Fibroblast of gingiva (primary cell): ENCODE measurements around the gene TMPRSS9.
A peak's percentile ranks its signal among the peaks of the same experiment; 100 is the strongest.
"Not testable (repeated sequence)": the region's sequence is repeated elsewhere in the genome, so short reads cannot be mapped to it uniquely, and the experiment has no call there.

ENCODE experiments used
- DNase-seq: peaks from one replicate; pipeline ENCODE4 v3.0.0-alpha.2; 2011; ENCODE audit warnings: low read depth

The TMPRSS9 gene

DNA sequence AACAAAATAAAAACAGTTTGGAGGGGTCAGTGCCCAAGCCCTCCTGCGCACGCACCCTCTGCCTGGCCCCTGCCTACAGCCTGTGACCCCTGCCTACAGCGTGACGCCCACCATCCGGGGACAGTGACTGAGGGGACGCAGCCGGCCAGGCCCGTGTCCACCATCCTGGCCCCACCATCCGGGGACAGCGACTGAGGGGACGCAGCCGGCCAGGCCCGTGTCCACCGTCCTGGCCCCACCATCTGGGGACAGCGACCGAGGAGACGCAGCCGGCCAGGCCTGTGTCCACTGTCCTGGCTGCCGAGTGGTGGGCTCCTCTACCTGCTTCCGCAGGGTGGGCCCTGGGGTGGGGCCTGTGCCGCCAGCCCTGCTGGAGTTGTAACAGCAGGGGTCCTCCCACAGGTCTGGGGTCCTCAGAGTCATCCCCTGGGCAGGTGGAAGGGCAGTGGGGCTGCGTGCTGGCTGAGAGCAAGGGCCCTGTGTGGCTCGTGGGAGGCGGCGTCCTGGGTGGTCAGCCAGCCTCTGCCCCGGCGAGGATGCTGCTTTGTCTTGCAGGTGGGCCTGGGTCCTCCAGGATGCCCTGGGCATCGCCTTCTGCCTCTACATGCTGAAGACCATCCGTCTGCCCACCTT is 17.3 kb upstream of the TMPRSS9 start:
- DNase-seq: no peak

DNA sequence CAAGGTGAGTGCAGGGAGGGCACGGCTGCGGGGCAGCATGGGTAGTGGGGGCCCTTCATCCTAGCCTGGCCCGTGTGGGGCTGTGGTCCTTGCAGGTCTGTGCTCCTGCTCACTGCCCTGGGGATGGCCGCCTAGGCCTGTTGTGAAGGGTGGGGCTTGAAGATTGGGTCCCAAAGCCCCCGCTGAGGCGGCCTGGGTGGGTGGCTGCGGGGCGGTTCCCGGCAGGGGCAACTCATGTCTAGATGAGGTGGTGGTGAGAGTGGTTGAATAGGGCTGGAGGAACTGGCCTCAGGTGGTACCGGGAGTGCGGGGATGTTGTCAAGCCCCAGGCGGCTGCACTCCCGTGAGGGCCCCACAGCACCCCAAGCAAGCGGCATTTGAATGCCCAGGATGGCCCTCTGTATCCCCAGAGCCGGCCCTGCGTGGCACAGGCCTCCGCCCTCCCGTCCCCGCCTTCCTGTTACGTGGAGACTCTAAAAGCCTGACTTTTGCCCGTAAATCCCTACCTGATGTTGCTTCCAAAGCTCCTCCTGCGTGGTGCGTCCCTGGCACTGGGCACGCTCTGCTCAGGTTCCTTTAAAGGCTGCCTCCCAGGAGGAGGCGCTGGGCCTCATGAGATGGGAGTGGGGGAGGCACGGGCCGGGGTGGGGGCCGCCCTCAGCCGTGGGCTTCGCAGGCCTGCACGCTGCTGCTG is 16.6 kb upstream of the TMPRSS9 start:
- DNase-seq: no peak

DNA sequence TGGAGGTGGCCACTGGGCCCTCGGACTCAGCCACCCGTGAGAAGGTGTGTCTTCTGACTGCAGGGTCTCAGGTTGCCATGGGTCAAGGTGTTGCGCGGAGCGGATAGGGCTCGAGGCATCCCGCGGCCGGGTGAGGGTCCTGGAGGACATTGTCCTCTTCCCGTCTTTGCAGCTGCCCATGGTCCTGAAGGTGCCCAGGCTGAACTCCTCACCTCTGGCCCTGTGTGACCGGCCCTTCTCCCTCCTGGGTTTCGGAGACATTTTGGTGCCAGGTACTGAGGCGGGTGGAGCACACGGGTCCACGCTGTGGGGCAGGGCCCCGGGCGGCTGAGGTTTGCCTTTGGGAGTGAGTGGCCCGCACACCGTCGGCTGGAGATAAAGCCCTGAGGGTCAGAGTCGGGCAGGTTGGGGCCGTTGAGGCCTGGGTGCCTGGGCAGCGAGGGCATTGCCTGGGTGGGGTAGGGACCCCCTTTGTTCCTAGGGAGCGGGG is 15.6 kb upstream of the TMPRSS9 start:
- DNase-seq: no peak

DNA sequence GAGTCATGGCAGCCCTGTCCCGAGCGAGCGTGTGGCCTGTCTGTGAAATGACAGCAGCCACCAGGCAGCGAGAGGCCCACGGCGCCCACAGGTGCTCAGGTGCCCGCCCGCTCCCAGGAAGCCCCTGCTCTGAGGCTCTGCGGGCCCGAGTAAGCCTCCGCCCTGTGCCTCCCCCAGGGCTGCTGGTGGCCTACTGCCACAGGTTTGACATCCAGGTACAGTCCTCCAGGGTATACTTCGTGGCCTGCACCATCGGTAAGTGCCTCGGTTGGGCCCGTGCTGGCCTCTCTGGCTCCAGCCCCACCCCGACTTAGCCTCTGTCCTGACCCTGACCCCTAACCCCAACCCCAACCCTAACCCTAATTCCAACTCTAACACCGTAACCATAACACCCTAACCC is 15.0 kb upstream of the TMPRSS9 start:
- DNase-seq: no peak

DNA sequence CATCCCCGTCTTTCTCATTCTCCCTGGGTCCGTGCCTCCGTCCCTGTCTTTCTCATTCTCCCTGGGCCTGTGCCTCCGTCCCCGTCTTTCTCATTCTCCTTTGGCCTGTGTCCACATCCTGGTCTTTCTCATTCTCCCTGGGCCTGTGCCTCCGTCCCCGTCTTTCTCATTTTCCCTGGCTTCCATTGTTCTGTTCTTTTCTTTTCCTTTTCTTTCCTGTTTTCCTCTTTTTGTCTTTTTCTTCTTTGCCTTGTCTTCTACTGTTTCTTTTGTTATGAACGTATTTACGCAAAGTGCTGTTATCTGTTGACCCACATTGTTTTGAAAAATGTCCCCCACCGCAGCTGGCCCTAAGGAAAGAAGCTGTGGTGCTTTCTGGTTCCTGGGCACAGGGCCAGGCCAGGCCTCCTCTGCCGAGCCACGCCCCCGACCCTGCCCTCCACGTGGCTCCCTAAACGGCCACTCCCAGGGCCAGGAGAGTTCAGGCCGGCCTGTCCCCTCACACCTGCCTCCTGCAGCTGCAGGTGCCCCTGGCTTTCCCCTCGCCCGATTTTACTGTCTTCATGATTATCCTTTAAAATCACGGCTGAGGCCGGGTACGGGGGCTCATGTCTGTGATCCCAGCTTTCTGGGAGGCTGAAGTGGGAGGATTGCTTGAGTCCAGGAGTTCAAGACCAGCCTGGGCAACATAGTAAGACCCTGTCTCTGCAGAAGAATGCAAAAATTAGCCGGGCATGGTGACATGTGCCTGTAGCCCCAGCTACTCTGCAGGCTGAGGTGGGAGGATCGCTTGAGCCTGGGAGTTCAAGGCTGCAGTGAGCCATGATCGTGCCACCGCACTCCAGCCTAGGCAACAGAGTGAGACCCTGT is 14.0 kb upstream of the TMPRSS9 start:
- DNase-seq: no peak

DNA sequence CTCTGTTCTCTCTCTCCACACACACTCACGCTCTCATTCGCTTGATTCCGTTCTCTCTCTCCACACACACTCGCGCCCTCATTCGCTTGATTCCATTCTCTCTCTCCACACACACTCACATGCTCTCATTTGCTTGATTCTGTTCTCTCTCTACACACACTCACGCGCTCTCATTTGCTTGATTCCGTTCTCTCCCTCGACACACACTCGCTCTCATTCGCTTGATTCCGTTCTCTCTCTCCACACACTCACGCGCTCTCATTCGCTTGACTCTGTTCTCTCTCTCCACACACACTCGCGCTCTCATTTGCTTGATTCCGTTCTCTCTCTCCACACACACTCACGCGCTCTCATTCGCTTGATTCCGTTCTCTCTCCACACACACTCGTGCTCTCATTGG is 10.2 kb upstream of the TMPRSS9 start:
- DNase-seq: not testable (repeated sequence)

DNA sequence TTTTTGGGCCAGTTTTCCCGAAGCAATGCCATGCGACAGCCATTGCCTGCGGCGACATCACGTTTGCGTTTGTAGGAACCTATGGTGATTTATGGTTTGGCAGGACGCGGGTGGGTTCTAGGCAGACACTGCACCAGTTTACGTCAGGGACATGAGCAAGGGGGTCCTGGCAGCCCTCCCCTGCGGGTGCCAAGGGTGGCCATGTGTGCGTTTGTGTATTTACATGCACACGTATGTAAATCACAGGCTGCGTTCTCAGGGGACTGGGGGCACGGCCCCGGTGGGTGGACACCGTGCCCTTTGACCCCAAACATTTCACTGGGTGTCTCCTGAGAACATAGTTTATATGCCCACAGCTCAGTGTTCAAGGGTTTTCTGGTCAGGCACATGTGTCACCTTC is 9.4 kb upstream of the TMPRSS9 start:
- no peak for DNase-seq

DNA sequence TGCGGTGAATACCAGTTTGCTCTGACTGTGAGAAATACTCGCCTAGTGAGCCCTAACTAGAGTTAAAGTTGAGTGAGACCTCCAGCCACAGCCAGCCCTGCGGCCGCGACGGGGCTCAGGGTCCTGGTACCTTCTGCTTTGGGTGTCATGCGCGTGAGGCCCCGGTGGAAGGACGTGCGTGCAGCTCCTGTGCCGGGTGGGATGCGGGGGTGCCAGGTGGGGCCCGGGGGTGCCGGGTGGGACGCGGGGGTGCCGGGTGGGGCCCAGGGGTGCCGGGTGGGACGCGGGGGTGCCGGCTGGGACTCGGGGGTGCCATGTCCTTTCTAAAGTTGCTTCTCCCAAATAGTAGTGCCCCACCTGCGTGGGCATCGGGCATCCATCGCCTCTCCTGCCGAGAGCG is 8.5 kb upstream of the TMPRSS9 start:
- no peak for DNase-seq

DNA sequence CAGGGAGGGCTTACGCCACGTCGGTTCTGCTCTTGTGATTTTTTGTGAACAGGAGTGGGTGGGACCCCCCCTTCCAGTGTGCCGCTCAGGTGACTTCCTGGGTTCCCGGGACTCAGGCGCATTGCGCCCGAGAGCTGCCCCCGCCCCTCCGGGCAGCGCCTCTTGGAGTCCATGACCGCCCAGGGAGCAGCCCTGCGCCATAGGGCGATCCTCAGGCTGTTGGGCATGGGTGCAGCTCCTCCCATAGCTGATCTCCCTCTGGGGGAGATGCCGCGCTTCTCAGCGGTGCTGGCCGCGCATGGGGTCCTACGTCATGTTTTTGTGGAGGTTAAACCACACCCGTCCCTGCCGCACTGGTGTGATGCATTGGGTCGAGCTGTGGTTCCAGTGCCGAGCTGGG is 7.9 kb upstream of the TMPRSS9 start:
- DNase-seq: no peak

DNA sequence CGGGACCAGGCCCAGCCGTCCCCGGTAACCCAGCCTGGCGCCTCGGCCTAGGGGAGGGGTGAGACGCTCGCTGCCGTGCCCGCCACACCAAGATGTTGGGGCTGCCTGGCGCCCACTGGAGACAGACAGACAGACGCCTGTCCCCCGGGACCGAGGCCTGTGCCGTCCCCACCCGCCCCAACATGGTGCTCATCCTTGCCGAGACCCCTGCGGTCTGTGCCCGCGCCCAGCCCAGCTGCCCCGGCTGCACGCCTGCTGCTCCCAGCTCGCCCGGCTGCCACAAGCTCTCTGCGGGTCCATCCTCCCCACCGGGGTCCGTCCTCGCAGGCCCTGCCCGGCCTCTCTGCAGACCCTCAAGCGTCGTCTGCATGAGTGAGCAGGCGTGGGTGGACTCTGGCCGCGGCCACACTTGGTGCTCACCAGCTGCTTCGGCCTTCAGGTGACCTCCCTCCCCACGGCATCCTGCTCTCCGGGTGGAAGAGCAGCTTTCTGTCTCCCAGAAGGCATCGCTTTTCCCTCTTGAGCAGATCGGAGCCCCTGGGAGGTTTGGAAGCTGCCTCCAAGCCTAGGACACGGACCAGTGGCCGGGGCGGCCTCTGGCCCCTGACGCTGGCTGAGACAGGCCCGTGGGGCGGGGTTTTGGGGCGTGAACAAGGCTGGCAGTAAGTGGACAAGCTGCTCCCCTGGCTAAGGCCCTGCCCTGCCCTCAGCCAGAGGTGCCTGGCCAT is 6.7 kb upstream of the TMPRSS9 start:
- no peak for DNase-seq

DNA sequence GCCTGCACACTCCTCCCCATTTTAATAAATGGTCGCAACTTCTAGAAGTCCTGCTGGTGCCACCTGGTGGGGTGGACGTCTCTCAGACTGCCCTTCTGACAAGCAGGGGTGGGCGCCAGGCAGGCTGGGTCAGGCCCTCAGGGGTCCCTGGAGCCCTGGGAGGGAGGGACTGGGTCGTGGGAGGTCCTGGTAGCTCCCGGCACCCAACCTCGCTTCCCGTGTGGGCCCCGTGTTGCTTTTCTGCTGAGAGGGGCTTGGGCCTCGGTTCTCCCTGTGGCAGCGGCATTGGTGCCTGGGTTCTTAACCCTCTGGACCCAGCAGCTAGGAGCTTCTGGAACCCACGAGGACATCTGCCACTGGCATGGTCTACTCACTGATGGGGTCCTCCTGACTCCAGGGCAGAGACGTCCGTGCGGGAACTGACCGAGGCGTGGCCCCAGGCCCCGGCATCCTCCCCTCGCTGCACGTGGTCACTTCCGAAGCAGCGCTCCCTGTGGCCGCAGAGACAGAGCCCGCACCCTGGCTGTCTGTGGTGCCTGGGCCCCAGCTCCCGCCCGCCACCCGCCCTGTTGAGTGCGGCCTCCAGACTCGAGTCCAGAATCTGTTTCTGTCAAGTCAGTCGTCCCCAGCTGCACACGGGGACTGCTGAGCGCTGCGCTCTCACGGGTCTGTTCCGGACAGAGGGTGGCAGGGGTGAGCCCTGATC is 6.0 kb upstream of the TMPRSS9 start:
- no peak for DNase-seq

DNA sequence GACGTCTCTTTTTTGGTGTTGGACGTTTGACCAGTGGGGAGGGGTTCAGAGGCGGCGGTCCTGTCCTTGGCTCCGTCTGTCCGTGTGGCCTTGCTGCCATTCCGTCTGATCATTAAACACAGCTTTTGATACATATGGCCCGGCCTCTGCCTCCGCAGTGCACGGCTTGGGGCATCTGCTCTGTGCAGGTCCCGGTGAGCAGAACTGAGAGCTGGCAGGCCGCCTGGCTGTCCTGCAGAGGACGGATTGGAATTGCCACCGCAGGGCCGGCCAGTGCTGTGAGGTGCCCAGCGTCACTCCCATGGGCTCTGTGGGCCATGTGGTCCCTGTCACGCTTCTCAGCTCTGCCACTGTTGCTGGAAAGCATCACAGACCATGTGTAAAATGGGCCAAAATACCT is 5.4 kb upstream of the TMPRSS9 start:
- no peak for DNase-seq

DNA sequence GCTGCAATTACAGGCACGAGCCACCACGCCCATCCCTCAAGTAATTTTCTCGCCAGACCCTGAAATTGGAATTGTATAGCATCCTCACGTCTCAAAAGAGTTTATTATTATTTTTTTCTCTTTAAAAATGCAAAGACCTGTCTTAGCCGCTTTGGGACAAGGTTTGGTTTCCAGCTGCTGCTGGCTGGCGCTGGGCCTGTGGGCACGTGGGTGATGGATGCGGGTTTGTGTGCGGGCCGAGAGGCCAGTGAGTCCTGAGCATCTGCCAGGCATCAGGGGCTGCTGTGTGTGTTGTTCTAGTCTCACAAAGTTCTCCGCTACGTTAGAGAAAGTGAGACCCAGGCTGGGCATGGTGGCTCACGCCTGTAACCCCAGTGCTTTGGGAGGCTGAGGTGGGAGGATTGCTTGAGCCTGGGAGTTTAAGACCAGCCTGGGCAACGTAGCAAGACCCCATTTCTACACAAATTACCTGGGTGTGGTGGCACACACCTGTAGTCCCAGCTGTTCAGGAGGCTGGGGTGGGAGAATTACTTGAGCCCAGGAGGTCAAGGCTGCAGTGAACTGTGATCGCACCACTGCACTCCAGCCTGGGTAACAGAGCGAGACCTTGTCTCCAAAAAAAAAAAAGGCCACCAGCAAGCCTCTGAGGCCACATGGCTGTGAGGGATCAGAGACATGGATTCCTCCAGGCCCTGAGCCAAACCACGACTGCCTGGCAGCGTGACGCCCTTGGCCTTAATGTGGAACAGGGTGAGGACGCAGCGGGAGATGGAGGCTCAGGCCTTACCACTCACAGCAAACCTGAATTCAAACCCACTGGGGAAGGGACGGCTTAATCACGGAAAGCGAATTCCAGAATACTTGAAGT is 4.7 kb upstream of the TMPRSS9 start:
- peak; percentile 71 for DNase-seq

DNA sequence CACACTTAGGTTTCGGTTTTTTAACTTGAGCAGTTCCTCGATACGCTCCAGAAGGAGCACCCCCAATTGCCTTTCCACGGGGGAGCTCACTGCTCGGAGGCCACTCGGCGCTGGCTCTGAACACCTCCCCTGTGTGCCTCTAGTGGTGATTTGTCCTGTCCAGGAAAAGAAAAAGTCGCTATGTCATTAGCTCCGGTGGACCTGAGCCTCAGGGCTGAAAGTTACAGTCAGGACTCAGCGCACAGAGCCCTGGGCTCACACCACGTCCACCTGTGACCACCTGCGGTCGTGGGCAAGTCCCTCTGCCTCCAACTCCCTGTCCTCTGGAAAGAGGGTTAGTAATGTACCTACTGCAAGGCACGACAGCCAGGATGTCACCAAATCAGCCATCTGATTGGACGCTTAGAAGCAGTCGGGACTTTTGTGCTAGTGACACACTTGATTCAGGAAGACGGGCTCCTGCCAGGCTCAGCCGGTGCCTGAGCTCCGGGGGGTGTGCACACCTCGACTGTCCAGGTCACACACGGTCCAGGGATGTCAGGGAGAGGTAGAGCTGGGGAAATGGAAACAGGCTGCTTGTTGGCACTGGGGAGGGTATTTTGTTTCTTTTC is 3.9 kb upstream of the TMPRSS9 start:
- DNase-seq: no peak

DNA sequence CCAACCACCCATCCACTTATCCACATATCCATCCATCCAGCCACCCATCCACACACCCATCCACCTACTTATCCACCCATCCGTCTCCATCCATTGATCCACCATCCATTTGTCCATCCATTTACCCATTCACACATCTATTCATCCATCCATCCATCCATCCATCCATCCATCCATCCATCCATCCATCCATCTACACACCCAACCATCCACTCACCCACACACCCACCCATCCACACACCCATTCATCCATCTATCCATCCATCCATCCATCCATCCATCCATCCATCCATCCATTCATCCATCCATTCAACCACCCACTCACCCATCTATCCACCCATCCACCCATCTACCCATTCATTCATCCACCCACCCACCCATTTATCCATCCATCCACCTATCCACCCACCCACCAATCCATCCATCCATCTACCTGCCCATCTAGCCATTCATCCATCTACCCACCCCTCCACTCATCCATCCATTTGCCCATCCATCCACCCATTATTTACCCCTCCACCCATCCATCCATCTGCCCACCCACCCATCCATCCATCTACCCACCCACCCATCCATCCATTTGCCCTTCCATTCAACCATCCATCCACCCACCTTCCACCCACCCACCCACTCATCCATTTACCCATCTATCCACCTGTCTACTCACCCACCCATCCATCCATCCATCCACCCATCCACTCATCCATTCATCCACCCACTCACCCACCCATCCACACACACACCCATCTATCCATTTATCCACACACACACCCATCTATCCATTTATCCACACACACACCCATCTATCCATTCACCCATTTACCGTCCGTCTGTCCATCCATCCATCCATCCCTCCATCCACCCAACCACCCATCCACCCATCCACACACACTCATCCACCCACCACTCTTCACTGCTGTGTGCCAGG is 2.5 kb upstream of the TMPRSS9 start:
- no peak for DNase-seq

DNA sequence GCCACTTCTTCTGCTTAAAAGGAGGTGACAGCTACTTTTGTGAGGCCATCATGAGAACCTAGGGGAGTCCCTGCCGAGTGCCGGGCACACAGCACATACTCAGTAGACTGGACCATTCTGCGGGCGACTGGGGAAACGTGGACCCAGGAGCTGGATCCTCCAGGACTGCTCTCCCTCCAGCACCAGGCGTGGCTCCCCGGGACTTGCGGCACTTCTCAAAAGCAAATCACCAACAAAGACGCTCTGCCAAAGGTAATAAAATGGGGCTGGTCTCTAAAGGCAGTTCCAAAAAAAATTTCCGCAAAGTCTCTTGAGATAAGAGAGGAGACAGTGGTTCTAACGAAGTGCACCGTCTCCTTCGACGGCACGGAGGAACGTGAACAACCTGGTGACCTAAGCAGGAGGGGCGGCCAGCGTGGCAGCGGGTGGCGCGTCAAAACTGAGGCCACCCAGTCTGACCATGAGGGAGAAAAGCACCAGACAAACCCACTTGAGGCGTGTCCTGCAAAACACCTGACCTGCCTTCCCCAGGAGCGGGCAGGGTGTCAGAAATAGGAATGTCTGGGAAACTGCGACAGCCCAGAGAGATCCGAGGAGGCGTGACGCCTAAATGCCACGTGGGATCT is 1.4 kb upstream of the TMPRSS9 start:
- DNase-seq: no peak

DNA sequence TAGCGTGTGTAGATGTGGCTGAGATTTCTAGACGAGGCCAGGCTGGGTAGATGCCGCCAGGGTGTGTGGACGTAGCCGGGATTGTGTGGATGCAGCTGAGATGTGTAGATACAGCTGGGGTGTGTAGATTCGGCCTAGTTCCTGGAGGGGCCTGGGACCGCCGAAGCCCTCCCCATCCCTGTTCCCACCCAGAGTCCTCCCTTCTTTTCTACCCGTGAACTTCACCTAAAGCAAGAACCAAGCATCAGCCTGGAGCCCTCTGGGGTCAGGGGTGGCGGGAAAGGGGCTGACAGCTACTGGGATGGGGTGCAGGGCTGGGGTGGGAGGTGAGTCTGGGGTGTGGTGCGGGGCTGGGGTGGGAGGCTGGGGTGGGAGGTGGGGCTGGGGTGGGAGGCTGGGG is 768 bp downstream of the TMPRSS9 start:
- no peak for DNase-seq

DNA sequence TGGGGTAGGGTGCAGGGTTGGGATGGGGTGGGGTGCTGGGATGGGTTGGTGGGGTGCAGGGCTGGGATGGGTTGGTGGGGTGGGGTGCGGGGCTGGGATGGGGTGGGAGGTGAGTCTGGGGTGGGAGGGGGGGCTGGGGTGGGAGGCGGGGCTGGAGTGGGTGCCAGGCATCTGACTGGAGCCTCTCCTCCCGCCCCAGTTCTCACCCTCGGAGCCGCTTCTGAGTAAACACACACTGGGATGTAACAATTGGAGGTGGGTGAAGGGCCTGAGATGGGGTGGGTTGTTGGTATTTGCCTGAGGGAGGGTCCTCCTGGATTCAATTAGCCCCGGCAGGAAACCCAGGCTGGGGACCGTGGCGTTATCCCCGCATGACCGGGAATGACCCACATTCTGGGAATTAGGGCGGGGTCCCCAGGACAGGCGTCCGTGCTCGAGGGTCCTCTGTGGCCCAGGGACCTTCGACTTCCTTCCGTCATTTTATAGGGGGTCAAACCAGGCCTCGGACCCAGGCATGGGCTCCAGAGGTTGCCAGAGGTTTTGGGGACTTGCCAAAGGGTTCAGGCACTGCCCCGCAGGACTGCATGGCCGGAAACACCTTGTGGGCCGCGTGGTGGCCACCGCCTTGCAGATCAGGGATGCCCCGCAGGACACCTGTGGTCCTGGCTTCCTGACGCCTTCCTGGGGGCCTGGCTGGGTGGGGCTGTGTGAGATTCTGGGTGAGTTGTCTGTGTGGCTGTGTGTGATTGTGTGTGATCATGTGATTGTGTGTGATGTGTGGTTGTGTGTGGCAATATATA is 1.4 kb downstream of the TMPRSS9 start:
- no peak for DNase-seq
